GM23338 (cell line): ENCODE data around the gene ZNF497.

ENCODE experiments used
- POLR2AphosphoS5 ChIP-seq: IDR thresholded peaks from 2 replicates; pipeline ENCODE4 v1.6.1; 2016; ENCODE audit warnings: antibody characterized with exemption, low read depth
- TF ChIP-seq, protein P1 (sequence below), 2 experiments: fragments of 200-600 bp in 1 of 2; sonication (generic) in 1 of 2; conservative IDR thresholded peaks; 2 replicates each; pipeline versions ENCODE4 v1.5.1 to v1.6.1; 2016 to 2017; ENCODE audit warnings: antibody characterized with exemption in 2 of 2, low read depth in 2 of 2, mild to moderate bottlenecking in 2 of 2, moderate library complexity in 1 of 2

DNA sequence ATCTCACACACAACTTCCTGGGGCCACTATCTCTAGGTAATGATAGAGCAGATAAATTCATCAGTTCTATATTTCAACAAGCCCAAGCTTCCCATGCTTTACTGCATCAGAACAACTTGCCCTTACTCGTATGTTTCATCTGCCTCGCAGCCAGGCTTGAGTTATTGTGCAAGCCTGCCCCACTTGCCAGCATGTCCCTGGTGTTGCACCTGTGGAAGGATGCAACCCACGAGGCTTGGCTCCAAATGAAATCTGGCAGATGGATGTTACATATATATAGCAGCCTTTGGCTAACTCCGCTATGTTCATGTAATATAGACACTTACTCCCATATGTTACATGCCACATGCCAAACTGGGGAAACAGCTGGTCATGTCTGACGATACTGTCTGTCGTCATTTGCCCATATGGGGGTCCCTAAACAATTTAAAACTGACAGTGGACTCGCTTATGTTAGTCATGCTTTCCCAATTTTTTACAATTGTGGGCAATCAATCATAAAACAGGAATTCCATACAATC is 51.1 kb downstream of the ZNF497 start:
- TF ChIP-seq, protein P1, sequence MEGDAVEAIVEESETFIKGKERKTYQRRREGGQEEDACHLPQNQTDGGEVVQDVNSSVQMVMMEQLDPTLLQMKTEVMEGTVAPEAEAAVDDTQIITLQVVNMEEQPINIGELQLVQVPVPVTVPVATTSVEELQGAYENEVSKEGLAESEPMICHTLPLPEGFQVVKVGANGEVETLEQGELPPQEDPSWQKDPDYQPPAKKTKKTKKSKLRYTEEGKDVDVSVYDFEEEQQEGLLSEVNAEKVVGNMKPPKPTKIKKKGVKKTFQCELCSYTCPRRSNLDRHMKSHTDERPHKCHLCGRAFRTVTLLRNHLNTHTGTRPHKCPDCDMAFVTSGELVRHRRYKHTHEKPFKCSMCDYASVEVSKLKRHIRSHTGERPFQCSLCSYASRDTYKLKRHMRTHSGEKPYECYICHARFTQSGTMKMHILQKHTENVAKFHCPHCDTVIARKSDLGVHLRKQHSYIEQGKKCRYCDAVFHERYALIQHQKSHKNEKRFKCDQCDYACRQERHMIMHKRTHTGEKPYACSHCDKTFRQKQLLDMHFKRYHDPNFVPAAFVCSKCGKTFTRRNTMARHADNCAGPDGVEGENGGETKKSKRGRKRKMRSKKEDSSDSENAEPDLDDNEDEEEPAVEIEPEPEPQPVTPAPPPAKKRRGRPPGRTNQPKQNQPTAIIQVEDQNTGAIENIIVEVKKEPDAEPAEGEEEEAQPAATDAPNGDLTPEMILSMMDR (conservative IDR thresholded peaks at IDR 0.05; ENCODE audit: low read depth in 2 of 2) = no peak
- no peak for TF ChIP-seq POLR2AphosphoS5
